ENCODE data around the gene WASHC4.

DNA sequence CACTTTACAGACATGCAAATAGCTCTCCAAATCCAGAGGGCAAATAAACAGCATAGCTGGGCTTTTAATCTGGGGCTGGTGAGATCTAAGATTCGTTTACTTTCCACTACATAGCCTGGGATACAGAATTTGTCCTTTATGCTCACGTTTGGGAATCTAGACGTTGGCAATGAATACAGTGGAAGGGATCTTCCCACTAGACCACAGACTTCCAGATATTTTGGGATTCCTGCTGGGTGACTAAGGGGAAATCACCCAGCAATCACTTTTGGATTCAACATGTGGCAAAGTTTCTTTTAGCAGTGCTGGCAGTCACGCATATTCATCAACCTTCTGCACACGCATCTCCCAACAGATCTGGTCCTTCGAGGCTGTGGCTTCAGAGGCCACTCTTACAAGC is 104.9 kb downstream of the WASHC4 start:
- TF ChIP-seq, protein P1, sequence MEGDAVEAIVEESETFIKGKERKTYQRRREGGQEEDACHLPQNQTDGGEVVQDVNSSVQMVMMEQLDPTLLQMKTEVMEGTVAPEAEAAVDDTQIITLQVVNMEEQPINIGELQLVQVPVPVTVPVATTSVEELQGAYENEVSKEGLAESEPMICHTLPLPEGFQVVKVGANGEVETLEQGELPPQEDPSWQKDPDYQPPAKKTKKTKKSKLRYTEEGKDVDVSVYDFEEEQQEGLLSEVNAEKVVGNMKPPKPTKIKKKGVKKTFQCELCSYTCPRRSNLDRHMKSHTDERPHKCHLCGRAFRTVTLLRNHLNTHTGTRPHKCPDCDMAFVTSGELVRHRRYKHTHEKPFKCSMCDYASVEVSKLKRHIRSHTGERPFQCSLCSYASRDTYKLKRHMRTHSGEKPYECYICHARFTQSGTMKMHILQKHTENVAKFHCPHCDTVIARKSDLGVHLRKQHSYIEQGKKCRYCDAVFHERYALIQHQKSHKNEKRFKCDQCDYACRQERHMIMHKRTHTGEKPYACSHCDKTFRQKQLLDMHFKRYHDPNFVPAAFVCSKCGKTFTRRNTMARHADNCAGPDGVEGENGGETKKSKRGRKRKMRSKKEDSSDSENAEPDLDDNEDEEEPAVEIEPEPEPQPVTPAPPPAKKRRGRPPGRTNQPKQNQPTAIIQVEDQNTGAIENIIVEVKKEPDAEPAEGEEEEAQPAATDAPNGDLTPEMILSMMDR (IDR thresholded peaks at IDR 0.05): no peak
- TF ChIP-seq POLR2A (IDR thresholded peaks at IDR 0.05): no peak
